GM12873 (cell line): ENCODE measurements around the gene GUCA2B.

ENCODE experiments used
- CTCF ChIP-seq: IDR thresholded peaks from 2 replicates; pipeline ENCODE4 v1.5.1; 2012; ENCODE audit warnings: low read depth, mild to moderate bottlenecking, moderate library complexity, low read length, control low read depth; ENCODE audit not compliant: insufficient read depth; ENCODE audit errors: missing control alignments

Gene GUCA2B

GRCh38 chr1:42167611-42168390 lies 14.6 kb downstream of the GUCA2B start:
- TF ChIP-seq CTCF, result no peak

GRCh38 chr1:42168391-42168670 lies 15.1 kb downstream of the GUCA2B start:
- TF ChIP-seq CTCF, result no peak

- no peak for TF ChIP-seq CTCF
Measured at GRCh38 chr1:42168763-42169162, 15.6 kb downstream of the GUCA2B start.

GRCh38 chr1:42170779-42171621 lies 17.8 kb downstream of the GUCA2B start:
- no peak for TF ChIP-seq CTCF

- no peak for TF ChIP-seq CTCF
Measured at GRCh38 chr1:42171679-42172266, 18.6 kb downstream of the GUCA2B start.

- no peak for TF ChIP-seq CTCF
Measured at GRCh38 chr1:42172381-42173133, 19.3 kb downstream of the GUCA2B start.
